ENCODE data around the gene CFAP57.

Gene CFAP57

DNA sequence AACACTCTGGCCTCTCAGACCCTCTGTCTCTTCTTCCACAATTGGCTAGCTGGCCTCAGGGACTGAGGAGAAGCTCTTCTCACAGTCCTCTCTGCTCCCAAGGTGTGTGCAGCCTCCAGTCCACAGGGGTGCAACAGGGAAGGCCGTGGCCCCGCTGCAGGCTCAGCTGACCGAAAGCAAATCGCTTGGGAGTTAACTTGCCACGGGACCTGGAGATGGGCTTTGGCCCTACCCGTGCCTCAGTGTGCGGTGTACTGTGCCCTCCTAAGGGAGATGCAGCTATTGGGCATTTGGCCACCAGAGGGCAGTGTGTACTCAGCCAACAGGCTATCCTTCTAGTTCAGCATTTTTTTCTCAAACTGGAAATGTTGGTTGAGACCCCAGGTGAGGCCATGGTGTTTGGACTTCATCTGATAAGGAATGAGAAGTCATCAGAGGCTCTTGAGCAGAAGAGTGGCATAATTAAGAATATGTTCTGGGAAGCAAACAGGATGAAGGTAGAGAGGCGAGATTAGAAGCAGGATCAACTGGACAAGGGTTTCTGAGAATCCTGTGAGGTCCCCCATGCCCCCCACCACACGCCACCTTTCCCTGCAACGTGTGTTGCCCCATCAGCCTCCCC, 55.1 kb downstream of the CFAP57 start:
- peak; percentile 32 for DNase-seq (ENCODE audit: low read depth)

DNA sequence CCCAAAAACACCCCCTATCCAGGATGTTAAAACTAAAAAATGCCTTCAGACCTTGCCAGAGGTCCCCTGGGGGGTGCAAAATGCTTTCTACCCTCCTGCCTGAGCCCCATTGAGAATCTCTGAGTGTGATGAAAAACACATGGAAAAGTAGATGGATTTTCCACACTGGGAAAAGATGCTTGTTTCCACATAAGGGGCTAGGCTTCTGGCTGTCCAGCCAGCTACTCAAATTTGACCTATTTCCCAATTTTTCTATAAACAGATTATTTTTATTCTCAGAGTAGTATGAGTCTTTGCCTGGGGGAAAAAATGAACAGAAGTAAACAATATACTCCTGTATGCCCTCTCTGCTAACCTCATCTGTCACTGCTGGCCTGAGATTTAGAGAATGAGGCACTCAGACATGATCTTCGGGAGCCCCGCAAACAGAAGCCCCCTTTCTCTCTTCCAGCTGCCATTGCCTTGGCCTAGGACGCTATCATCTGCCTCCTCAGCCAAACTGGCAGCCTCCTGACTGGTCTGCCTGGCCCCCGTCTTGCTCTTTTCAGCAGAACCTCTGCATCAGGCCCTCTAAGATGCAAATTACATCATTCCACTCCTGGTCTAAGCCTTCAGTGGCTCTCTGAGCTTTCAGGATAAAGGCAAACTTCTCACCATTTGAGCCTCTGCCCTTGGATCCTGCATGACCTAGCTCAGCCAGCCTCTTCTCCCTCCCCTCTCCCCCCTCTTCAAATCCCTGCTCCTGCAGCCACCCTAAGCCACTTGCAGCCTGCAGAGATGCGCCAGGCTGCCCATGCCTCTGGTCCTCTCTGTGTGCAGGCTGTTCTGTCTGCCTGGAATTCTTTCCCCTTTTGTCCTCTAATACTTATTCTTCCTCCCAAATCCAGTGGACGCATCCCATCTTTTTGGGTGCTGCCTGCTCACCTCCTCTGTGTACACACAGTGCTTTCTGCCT, 58.0 kb downstream of the CFAP57 start:
- no peak for DNase-seq (ENCODE audit: low read depth)

DNA sequence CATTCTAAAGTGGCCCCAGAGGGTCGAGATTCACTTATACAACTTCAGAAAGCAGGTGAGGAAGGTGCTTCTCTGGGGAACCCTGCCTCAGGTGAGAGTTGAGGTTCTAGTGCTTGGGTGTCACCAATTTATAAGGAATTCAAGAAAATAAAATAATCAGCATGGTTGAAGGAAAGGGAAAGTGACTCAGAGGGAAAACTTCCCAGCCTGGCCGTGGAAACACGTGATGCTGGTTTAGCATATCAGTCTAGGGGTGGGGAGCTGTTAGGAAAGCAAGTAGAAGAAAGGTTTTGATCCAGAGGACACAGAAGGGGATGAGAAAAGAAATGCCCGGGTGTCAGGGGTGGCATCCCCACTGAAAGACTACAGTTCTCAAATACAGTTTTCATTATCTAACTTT, 59.9 kb downstream of the CFAP57 start:
- peak; percentile 27 for DNase-seq (ENCODE audit: low read depth)

DNA sequence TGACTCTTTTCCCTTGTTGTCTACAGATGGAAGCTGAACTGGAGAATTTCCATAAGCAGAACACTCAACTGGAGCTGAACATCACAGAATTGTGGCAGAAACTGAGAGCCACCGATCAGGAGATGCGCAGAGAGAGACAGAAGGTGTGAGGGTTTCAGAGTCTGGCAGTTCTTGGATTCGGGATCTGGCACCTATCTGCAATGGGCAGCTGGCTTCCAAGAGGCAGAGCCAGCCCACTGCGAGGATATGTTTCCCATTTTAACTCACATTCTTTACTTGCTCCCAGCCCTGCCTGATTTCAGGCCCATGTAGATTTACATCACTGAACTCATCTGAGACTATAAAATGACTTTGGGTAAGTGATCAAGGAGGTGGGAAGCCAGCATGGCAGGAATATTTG, 60.4 kb downstream of the CFAP57 start:
- no peak for DNase-seq (ENCODE audit: low read depth)

DNA sequence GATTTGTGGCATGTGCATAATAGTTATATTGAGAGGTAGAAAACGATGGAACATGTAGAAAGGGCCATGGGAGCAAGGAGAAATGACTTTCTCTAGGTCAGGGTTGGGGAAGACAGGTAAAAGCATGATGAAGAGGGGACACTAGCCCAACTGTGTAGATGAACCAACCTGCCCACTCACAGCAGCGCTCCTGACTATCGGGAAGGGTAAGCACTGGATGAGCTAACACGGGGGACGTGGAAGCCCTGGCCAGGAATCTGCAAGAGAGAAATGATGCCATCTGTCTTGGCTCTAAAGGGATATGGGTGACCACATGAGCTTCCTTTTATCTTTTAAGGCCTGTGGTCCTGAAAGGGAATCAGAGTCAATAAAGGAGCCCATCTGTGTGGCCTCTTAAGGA, 61.5 kb downstream of the CFAP57 start:
- no peak for DNase-seq (ENCODE audit: low read depth)

DNA sequence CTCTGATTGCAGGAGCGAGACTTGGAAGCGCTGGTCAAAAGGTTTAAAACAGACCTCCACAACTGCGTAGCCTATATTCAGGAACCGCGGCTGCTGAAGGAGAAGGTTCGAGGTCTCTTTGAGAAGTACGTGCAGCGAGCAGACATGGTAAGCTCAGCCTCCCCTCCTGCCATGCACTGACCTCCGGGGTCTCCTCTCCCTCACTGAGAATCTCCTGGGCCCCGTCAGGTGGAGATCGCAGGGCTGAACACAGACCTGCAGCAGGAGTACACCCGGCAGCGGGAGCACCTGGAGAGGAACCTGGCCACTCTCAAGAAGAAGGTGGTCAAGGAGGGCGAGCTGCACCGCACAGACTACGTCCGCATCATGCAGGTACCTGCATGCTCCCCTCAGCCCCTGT, 62.1 kb downstream of the CFAP57 start:
- no peak for DNase-seq (ENCODE audit: low read depth)

DNA sequence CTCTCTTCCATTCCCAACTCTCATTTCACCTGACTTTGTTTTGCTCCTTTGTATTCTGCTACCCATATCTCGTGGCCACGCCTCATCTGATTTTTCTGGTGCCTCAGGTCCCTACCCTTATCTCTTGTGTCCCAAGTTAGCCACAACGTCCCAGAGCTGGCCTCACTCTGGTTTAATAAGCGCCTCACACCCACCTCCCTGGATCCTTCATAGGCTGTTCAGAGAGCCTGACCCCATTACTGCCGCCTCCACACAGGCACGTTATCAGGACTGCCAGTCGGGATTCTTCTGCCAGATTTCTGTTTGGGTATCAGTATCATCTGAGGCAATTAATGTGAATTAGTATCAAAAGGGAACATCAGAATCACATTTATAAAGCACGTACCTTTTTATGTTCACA, 62.9 kb downstream of the CFAP57 start:
- DNase-seq (ENCODE audit: low read depth), result no peak

DNA sequence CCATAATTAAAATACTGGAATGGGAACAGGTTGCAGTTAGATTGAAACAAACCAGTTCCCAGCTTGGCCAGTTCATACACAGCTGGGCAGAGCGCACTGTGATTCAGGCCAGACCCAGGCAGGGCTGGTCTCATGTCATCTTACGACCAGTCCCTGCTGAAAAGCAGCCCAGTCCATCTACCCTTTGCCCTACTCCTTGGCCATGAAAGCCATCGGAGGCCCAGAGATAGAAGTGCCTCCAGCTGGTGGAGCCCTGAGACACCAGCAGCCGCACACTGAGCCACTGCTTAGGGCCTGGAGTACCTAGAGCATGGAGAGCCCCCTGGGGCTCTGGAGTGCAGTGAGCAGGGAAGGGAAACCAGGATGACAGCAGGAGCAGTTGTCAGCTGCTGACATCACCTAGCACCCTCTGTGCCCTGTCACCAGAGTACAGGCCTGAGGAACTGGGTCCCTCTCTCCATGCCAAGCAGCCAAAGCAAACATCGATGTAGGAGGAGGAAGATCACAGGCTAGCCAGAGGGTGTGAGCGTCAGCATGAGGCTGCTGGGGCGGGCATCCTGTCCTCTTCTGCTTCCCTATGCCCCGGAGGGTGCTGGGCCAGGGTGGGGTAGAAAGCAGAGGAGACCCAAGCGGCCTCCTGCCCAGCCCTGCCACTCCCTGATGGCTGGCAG, 63.5 kb downstream of the CFAP57 start:
- no peak for DNase-seq (ENCODE audit: low read depth)

DNA sequence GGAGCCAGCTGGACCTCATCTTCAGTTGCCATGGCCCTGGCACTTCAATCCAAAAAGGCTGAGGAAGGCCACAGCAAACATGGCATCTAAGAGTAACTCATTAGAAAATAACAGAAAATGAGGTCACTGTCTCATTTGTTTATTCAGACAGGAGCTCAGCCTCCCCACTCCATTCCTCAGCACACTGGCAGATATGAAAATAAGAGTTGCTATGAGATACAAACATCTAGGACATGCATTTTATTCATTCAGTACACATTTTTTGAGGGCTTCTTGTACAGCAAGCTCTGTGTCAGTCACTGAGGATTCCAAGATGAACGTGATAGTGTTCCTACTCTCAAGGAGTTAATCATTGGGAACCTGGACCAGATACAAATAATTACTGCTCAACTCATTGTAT, 65.0 kb downstream of the CFAP57 start:
- DNase-seq (ENCODE audit: low read depth), result no peak

DNA sequence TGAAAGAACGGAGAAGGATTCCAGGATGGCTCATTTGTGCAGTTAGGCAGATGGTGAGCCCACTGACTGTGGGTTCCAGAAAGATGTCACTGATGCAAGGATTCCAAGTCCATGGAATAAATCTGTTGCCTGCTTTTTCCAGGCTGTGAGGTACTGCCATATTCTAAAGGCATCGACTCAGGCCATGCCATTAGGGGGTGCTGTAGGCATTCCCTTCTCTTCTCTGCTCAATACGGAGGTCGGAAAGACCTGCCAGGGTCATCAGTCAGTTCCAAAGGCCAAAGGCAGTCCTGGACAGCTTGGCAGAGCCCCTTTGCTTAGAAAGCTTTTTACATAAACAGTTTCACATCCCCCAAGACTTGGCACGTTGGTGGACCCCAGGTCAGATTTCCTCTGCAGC, 66.0 kb downstream of the CFAP57 start:
- DNase-seq (ENCODE audit: low read depth), result peak; percentile 32

DNA sequence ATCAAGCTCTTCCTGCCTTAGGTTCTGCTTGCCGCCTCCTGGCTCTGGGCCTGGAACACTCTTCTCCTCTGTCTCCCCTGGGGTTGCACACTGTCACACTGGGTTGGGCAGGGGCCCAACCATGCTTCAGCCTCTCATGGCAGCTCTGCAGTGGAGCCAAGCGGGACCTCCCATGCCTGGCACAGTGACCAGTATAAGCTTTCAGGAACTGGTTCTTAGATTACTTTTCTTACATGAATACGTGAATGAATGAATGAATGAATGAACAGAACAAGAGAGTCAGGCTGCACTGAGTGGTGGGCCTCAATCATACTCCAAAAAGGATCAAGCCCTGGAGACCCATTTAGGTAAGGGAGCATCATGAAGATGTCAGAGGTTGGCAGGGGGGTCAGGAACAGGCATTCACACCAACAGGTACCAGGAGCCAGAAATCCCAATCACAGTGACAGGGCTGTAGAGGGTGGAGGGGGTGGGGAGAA, 66.9 kb downstream of the CFAP57 start:
- no peak for DNase-seq (ENCODE audit: low read depth)

DNA sequence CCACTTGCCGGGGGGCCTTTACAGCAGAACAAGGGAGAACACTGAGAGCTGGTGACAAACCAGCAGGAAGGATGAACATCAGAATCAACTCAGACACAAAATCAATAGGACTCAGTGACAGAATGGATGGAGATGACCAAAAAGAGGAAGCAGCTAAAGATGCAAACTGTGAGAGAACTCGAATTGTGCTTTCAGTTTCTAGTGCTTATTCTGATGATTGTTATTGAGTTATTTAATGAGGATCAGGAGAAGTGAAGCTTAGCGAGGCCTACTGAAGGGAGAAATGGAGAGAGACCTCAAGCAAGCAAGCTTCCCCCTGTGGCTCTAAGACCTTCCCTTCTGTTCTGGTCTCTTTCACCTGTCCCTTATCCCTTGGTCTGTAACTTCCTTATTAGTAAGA, 67.4 kb downstream of the CFAP57 start:
- DNase-seq (ENCODE audit: low read depth), result no peak

DNA sequence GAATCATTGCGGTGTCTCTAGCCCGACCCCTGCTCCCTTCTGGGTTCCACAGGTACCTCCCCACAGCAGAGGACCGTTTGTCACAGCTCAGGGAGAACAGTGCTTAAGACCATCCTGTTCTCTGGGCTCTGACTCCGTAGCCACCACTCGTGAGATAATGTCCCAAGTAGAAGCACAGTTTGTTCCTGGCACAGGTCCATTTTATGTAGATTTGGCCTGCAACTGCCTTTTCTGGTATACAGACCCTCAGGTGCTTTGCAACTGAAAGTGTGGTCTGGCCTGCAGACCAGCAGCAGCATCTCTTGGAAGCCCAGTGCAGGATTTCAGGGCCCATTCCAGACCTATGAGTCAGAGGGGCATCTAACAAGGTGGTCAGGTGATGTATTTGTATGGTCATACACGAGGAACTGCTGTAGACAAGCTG, 69.3 kb downstream of the CFAP57 start:
- DNase-seq (ENCODE audit: low read depth), result no peak

DNA sequence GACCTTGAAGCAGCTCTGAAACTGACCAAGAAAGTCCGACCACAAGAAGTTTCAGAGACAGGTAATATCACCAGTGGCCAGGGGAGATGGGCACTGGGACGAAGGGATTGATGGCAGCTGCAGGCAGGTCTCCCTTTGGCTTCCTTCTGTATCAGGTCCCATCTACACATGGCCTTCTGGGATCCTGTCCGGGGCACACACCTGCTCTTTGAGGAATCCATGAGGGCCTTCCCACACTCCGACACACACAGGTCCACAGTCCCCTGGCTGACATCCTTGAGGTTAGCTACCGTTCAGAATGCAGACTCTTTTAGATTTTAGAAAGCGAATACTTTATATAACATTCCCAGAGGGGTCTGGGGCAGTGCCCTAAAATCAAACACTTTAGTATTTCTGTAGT, 71.2 kb downstream of the CFAP57 start:
- DNase-seq (ENCODE audit: low read depth), result no peak

DNA sequence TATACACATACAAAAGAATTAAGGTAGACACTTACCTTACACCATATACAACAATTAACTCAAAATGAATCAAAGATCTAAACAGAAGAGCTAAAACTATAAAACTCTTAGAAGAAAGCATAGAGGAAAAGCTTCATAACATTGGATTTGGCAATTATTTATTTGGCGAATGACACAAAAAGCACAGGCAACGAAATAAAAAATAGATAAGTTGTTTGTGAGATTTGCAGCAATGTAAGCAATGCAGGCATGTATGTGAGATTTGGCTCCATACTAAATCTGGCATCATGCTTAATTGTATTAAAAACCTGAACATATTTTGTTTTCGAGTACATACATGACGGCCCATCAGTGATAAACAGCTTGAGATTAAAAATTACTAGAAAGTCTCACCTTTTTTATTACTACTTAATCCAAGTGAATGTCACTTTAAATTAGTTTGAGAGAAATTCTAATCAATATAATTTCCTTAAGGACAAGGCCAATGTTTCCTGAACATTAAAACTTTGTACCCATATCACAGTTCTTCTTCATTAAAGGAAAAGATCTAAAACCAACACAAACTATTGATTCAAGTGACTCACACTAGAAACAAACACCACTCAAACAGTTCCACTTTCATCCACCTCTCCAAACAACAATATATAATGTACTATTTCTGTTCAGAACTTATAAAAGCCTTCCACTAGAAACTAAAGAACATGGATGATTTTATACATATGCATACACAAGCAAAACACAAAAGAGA, 74.5 kb downstream of the CFAP57 start:
- DNase-seq (ENCODE audit: low read depth), result no peak

DNA sequence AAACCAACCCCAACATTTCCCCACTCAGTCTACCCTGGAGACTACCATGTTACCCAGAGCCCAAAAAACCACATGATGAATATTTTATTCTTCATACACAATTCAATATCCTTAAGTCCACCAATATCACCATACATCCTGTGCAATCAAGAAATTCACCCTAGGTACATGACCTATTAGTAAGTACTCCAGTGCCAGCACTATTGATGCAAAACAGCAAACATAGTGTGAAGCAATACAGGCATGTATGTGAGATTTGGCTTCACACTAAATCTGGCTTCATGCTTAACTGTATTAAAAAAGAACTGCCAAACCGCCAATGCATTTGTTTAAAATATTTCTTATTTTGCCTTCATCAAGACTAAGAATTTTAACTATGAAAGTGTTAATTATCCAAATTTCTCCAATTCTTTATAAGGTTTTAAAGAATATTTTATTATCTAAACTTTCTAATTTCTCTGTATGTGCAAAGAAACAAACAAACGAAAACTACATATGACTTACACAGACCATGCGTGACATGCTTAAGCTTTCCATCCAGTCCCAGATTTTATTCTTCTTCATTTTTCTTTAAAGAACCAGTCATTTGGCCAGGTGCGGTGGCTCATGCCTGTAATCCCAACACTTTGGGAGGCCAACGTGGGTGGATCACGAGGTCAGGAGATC, 75.3 kb downstream of the CFAP57 start:
- DNase-seq (ENCODE audit: low read depth), result no peak

DNA sequence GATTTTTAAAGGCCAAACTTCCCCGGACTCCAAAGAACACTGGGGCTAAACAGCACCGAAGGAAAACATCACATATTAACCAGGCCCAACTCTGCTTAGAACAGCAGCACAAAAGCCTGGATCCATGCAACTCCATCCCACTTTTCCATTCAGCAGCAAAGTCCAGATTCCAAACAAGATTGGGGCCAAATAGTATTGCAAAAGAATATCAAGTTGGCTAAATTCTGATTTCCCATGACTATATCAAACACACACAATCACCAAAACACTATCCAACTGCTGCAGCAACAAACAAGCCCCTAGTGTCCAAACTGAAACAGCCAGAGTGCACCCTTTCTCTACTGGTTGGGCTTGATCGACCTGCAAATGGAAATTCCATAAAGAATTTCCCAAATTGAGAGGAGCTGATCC, 78.2 kb downstream of the CFAP57 start:
- no peak for DNase-seq (ENCODE audit: low read depth)

DNA sequence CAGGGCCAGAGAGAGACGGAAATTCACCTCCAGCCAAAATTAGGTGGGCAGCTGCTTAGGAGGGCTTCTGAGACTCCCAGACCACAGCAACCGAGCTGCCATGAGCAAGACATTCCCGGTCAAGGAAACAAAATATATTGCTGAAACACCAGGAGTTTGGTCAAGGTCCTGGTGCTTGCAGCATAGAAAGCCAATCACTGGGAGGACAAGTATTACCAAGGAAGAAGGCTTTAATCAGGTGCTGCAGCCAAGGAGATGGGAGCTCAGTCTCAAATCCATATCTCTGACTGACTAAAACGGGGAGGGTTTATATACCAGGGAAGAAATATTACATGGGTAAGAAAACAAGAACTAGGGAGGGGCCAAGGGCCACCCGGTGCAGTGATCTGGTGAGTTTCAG, 78.9 kb downstream of the CFAP57 start:
- DNase-seq (ENCODE audit: low read depth), result no peak

DNA sequence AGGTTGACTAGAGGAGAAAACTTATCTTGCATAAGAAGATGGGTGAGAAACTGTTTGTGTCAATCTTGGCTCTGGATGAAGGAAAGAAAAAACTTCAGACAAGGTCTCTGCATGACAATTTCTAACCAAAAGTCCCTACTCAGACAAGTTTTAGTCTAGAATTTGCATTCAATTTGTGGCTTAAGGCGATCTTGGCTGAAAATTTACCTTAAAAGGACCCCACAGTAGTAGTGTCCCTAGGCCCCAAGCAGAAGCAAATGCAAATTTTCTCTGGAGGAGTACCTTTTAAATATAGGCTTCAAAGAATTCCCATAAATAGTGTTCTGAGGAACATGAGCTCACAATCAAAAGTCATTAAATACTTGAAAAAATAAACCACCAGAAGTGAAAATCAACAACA, 80.1 kb downstream of the CFAP57 start:
- no peak for DNase-seq (ENCODE audit: low read depth)

DNA sequence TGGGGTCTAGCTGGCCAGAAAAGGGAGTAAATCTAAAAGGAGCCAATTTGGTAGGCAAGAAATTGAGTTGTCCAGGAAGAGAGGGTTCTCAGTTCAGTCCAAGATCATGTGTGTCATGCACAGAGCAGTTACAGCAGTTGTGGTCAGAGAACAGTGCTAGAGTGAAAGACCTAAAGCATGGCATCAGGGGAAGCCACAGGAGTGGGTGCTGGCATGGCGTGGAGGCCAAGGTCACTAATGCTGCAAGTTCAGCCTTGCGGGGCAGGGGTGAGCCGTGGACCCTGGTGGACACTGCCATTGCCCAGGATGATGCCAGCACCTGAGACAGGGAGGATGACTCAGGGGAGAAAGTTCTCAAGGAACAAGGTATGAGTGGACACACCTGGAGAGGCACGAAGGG, 81.0 kb downstream of the CFAP57 start:
- no peak for DNase-seq (ENCODE audit: low read depth)

DNA sequence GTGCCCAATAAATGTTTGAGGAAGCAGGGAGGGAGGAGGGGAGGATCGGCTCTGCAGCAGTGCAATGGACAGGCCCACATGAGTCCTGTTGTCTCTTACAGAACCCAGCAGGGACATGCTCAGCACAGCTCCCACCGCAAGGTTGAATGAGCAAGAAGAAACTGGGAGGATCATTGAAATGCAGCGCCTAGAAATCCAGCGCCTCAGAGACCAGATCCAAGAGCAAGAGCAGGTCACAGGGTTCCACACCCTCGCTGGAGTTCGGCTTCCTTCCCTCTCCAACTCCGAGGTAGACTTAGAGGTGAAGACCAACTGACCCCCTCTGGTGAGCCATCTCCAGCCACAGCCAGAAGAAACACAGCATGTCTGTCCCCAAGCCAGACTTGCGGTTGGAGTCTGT, 81.7 kb downstream of the CFAP57 start:
- no peak for DNase-seq (ENCODE audit: low read depth)
